ENCODE data around the gene RGS9. TPM values are rescaled to one million over a fixed set of nuclear protein-coding genes. Genes with fewer than 3 reads are reported as not detected.

Gene RGS9
- total RNA-seq, 2 donors from 2014 or later: 3.2 to 4.0 TPM

DNA sequence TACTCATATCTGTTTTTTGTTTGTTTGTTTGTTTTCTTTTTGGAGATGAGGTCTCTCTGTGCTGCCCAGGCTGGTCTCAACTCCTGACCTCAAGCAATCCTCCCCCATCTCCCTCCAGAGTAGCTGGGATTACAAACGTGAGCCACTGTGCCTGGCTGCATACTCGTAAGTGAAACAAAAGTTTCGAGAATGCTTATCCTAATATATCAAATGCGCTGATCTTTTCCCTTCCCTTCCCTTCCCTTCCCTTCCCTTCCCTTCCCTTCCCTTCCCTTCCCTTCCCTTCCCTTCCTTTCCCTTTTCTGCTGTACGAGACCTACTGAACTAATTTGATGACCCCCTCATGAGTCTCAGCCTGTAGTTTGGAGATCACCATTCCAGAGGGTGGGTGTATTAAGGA, 122.1 kb downstream of the RGS9 start:
- Histone ChIP-seq H3K27ac (no peak overlapping the region), H3K36me3 (no peaks in the 10 kb centered on the region), H3K4me3 (no peak overlapping the region), H3K4me1 (ENCODE audit: control insufficient read depth in 1 of 2, low read depth in 2 of 2) (no peaks in the 10 kb centered on the region), H3K27me3 (replicated peaks; ENCODE audit: insufficient read depth) (no peaks in the 10 kb centered on the region), H3K9me3 (no peaks in the 10 kb centered on the region)
- TF ChIP-seq CTCF (IDR thresholded peaks at IDR 0.05): no peak
- no peak for DNase-seq (ENCODE audit: low spot score)
- no peak for ATAC-seq (ENCODE audit: insufficient number of reproducible peaks, low FRiP score, low read depth)

GRCh38 chr17:65259696-65260485, 122.7 kb downstream of the RGS9 start:
- Histone ChIP-seq H3K9me3 (no peaks in the 10 kb centered on the region), H3K36me3 (no peaks in the 10 kb centered on the region), H3K27ac (no peak overlapping the region), H3K4me1 (ENCODE audit: control insufficient read depth in 1 of 2, low read depth in 2 of 2) (no peaks in the 10 kb centered on the region), H3K27me3 (replicated peaks; ENCODE audit: insufficient read depth) (no peaks in the 10 kb centered on the region), H3K4me3 (no peak overlapping the region)
- DNase-seq (ENCODE audit: low spot score) (no peak), ATAC-seq (ENCODE audit: insufficient number of reproducible peaks, low FRiP score, low read depth) (no peak)
- TF ChIP-seq CTCF (IDR thresholded peaks at IDR 0.05): no peak

GRCh38 chr17:65260626-65261025, 123.5 kb downstream of the RGS9 start:
- Histone ChIP-seq H3K9me3 (no peaks in the 10 kb centered on the region), H3K27ac (no peak overlapping the region), H3K4me1 (ENCODE audit: control insufficient read depth in 1 of 2, low read depth in 2 of 2) (no peaks in the 10 kb centered on the region), H3K36me3 (no peaks in the 10 kb centered on the region), H3K27me3 (replicated peaks; ENCODE audit: insufficient read depth) (no peaks in the 10 kb centered on the region), H3K4me3 (no peak overlapping the region)
- ATAC-seq (ENCODE audit: insufficient number of reproducible peaks, low FRiP score, low read depth) (no peak), DNase-seq (ENCODE audit: low spot score) (no peak)
- TF ChIP-seq CTCF (IDR thresholded peaks at IDR 0.05): no peak

DNA sequence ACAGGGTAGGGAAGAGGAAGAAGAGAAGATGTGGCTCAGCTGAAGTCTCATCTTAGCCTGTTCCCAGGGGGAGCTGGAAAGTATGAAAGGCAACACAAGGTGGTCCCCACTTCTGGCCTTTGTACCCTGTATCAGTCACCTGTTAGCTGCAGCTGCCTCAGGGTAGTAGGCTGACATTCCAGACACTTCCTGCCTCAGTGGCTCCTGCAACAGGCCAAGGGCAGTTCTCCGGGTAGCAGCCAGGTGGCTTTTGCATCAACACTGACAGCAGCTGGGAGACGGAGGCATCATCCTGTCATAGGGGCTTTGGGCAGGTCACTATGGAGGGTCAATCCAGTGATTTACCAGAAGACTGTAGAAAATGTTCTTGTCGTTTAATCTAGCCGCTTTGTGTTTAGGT, 124.0 kb downstream of the RGS9 start:
- Histone ChIP-seq H3K4me1 (ENCODE audit: control insufficient read depth in 1 of 2, low read depth in 2 of 2) (no peaks in the 10 kb centered on the region), H3K27me3 (replicated peaks; ENCODE audit: insufficient read depth) (no peaks in the 10 kb centered on the region), H3K36me3 (no peaks in the 10 kb centered on the region), H3K9me3 (no peaks in the 10 kb centered on the region), H3K4me3 (no peak overlapping the region), H3K27ac (no peak overlapping the region)
- TF ChIP-seq CTCF (IDR thresholded peaks at IDR 0.05): no peak
- DNase-seq (ENCODE audit: low spot score) (no peak), ATAC-seq (ENCODE audit: insufficient number of reproducible peaks, low FRiP score, low read depth) (no peak)

DNA sequence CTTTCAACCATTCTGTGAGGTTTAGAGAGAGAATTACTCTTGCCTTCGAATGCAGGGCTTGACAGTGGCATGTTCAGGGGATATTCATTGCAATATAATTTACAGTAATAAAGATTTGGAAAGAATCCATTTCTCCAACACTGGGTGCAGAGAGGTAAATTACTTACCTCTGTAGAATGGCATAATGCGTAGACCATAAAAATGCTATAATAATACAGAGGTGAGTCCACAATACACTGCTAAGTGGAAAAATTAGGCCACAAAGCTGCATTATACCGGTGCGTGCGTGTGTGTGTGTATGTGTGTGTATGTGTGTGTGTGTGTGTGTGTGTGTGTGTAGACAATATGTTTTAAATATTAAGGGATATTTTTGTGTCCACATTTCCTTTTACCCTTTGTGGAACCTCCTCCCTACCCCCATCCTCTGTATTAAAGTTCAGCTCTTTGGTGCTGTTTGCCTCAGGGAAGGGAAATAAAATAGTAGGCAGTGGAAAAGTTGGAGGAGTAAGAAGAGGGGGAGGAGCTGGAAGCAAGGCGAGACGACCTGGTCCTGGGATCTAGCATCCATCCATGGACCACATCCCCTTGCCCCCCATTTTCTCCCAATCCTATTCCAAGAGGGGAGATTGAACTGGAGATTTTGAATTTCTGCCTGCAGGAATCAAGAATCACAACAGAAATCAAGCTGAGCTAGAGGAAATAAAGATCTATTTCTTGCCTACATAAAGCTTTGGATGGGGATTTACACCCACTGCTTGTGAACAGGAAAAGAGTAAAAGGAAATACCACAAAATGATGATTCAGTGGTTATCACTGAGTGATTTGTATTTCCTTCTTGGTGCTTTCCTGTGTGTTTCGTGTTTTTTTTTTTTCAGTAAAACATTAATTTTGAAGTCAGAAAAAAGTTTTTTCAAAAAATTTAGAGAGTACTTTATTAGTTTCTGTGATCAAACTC, 124.8 kb downstream of the RGS9 start:
- Histone ChIP-seq H3K4me3 (no peak overlapping the region), H3K4me1 (ENCODE audit: control insufficient read depth in 1 of 2, low read depth in 2 of 2) (no peaks in the 10 kb centered on the region), H3K36me3 (no peaks in the 10 kb centered on the region), H3K9me3 (no peaks in the 10 kb centered on the region), H3K27ac (no peak overlapping the region), H3K27me3 (replicated peaks; ENCODE audit: insufficient read depth) (no peaks in the 10 kb centered on the region)
- DNase-seq (ENCODE audit: low spot score): no peak
- ATAC-seq (ENCODE audit: insufficient number of reproducible peaks, low FRiP score, low read depth): no peak
- TF ChIP-seq CTCF (IDR thresholded peaks at IDR 0.05): no peak
